Astrocyte of the hippocampus (primary cell): ENCODE results near the gene KCNIP3.
"Not testable (repeated sequence)": the region's sequence is repeated elsewhere in the genome, so short reads cannot be mapped to it uniquely, and the experiment has no call there.

Source experiments
- DNase-seq: peaks from one replicate; pipeline ENCODE4 v3.0.0; 2011; ENCODE audit warnings: low read depth, low spot score

KCNIP3 gene

GRCh38 chr2:95382686-95383634 is 85.8 kb downstream of the KCNIP3 start:
- no peak for DNase-seq

GRCh38 chr2:95383635-95384027 is 86.5 kb downstream of the KCNIP3 start:
- DNase-seq, result no peak

DNA sequence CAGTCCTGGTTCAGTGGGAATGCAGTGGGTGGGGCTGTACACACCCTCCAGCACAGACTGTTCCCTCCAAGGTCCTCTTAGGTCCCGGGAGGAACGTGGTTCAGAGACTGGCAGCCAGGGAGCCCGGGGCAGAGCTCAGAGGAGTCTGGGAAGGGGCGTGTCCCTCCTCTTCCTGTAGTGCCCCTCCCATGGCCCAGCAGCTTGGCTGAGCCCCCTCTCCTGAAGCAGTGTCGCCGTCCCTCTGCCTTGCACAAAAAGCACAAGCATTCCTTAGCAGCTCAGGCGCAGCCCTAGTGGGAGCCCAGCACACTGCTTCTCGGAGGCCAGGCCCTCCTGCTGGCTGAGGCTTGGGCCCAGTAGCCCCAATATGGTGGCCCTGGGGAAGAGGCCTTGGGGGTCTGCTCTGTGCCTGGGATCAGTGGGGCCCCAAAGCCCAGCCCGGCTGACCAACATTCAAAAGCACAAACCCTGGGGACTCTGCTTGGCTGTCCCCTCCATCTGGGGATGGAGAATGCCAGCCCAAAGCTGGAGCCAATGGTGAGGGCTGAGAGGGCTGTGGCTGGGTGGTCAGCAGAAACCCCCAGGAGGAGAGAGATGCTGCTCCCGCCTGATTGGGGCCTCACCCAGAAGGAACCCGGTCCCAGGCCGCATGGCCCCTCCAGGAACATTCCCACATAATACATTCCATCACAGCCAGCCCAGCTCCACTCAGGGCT is 87.9 kb downstream of the KCNIP3 start:
- no peak for DNase-seq

GRCh38 chr2:95385570-95385984 is 88.4 kb downstream of the KCNIP3 start:
- DNase-seq, result no peak

- DNase-seq, result no peak
These were observed 88.9 kb downstream of the KCNIP3 start for GRCh38 chr2:95386031-95386430.

GRCh38 chr2:95387358-95387757 is 90.2 kb downstream of the KCNIP3 start:
- DNase-seq, result no peak

- DNase-seq, result no peak
These were observed 91.0 kb downstream of the KCNIP3 start for GRCh38 chr2:95388091-95388692.

- no peak for DNase-seq
These were observed 91.7 kb downstream of the KCNIP3 start for GRCh38 chr2:95388856-95389244.

DNA sequence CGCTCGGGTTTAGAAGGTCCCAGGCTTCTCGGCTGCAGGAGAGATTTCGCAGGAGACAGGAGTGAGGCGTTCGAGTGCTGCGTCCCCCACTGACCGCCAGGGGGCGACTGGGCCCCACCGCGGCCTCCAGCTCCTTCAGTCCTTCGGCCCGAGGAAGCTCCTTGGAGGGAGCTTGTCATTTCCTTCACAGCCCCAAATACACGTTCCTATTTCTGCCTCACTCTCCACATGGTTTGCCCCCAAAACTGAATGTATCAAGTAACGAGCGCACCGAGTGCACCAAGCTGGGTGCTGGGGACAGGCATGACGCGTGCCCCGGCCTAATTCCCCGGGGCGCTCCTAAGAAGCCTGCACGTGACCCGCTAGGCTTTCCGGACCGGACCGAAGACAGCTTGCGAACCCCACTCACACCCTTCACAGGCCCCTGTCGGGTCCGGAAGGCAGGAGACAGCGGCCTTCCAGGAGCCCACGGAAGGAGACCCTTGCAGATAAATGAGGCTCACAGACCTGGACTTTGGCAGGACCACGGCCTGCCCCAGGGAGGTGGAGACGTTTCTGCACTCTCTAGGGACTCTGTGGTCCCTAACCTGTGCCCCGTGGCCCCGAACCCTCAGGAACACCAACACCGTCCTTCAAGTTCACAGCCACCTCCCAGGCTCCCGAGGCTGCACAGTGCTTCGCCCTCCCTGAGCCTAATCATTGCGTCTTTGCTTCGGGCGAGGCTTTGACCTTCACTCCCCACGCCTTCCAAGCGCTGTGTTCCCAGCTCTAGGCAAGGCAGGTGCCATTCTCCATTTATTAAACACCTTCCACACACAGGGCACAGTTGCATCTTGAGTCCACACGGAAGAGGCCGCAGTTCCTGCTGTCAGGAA is 92.3 kb downstream of the KCNIP3 start:
- peak; percentile 82 for DNase-seq

- no peak for DNase-seq
These were observed 93.2 kb downstream of the KCNIP3 start for GRCh38 chr2:95390272-95390880.

GRCh38 chr2:95390881-95391321 is 93.8 kb downstream of the KCNIP3 start:
- DNase-seq, result no peak

- no peak for DNase-seq
These were observed 94.6 kb downstream of the KCNIP3 start for GRCh38 chr2:95391641-95392310.

DNA sequence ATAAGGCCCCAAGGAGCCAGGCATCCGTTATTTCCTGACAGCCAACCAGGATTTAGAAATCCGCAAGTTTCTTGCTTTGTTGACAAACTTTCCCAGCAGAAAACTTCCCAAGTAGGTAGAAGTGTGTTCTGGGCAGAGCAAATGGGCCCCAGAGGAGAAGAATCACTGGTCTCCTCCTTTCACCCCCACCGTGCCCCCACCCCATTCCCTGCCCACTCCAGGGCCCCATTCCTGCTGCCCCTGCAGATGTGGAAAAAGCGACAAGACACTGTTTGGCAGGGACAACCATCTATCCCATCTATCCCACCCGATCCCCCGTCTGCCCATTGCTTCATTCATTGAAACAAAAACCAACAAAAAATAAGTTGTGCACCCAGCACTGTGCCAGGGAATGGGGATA is 95.2 kb downstream of the KCNIP3 start:
- no peak for DNase-seq

DNA sequence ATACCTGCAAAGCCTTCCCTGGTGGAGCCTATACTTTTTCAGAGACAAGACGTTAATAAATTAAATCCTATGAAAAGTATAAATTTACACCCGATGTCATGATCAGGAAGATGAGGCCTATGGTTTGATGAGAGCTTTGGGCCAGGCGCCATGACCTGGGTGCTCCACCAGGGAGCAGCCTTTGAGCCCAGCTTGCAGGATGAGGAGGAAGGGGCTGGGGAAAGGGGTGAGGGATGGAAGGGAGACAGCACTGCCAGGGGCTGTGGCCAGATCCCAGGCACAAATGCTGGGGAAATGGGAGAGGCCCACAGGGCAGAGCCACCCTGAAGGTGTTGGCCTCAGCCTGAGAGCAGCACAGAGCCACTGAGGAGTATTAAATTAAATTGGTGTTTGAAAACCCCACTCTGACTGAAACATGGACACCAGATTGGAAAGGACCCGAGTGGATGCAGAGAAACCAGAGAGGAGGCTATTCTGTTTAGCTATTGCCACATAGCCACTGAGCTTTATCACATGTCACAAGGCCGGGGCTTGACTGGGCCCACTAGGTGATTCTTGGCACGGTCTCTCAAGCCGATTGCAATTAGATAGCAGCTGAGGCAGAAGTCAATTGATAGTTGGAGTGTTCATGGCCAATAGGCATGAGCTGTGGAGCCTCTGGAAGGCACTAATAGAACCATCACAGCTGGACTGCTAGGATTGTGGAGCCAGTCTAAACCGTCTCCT is 95.7 kb downstream of the KCNIP3 start:
- no peak for DNase-seq

DNA sequence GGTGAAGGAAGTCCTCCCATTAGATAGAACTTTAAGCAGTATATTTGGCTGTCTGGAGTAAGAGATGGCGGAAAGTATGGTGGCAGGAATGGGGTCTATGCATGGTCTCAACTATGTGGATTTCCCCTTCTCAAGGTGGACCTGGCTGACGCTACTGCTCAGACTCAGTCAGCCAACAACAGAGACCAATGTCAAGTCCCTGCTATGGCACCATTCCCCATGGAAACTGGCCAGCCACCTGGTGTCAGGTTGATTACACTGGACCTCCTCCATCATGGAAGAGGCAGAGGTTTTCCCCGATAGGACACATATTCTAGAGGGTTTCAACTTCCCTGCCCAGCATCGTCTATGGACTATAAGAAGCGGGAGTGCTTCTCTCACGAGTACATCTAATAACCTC is 96.8 kb downstream of the KCNIP3 start:
- DNase-seq, result no peak

- DNase-seq, result no peak
These were observed 101.9 kb downstream of the KCNIP3 start for GRCh38 chr2:95399061-95399460.

DNA sequence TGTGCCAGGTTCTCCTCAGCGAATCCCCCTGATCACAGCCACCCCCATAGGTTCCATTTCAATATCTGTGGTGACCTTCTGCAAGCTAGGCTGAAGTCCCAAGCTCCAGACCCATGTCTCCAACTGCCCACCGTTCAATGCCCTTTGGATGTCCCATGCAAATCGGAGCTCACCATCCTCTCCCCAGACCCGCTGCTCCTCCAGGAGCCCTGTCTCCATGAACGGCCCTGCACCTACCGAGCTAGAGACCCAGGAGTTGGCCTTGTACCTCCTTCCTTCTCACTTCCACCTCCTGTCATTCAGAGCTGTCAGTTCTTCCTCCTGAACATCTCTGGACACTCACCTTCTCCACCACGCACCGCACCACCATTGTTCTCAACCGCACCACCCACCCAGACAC is 104.3 kb downstream of the KCNIP3 start:
- no peak for DNase-seq

GRCh38 chr2:95402004-95402369 is 104.8 kb downstream of the KCNIP3 start:
- DNase-seq, result not testable (repeated sequence)

DNA sequence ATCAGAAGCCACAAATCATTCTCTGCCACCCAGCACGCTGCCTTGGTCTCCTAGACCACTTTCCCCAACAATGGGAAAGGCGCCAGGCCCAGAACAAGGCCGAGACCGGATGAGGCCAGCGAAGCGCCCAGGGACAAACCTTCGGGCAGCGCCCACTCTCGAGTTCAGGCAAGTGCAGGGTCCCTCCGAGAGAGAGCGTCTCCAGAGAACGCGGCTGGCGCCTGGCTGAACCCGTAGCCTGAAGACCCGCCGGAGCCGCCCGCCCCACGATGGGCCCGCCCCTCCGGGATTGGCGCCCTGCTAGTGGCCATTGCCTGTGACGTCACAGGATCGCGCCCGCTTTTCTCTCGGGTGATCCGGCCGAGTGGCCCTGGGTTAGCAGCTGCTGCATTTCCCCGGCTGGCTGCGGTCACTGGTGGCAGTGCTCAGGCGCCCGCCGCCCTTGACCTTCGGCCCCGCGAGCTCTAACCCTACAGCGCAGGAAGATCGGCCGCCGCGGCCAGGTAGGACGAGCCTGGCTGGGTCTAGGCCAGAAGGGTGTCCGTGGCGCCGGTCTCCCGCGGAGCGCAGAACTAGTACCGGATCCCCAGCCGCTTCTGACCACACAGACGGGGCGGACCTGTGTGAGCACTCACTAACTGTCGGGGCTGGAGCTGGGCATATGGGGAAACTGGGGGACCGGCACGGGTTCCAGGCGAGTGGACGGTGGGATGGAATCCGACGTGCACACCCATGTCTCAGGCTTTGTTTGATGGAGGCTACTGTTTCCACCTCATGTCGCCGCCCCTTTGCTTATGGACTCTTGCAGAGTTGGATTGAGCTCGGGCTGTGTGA is 105.4 kb downstream of the KCNIP3 start, which contains the start of gene FAHD2A:
Gene FAHD2A (plus strand): TSS at position 339 of the 834 bp plus-strand sequence. CDS start 2,851 bp downstream, outside the sequence.
- peak; percentile 97 for DNase-seq
